ENCODE data around the gene SELPLG. TPM values are rescaled to one million over a fixed set of nuclear protein-coding genes. Genes with fewer than 3 reads are reported as not detected.

The SELPLG gene
- total and polyA plus RNA-seq, 2 experiments from 2014 or later = 0.37 to 1.5 TPM

DNA sequence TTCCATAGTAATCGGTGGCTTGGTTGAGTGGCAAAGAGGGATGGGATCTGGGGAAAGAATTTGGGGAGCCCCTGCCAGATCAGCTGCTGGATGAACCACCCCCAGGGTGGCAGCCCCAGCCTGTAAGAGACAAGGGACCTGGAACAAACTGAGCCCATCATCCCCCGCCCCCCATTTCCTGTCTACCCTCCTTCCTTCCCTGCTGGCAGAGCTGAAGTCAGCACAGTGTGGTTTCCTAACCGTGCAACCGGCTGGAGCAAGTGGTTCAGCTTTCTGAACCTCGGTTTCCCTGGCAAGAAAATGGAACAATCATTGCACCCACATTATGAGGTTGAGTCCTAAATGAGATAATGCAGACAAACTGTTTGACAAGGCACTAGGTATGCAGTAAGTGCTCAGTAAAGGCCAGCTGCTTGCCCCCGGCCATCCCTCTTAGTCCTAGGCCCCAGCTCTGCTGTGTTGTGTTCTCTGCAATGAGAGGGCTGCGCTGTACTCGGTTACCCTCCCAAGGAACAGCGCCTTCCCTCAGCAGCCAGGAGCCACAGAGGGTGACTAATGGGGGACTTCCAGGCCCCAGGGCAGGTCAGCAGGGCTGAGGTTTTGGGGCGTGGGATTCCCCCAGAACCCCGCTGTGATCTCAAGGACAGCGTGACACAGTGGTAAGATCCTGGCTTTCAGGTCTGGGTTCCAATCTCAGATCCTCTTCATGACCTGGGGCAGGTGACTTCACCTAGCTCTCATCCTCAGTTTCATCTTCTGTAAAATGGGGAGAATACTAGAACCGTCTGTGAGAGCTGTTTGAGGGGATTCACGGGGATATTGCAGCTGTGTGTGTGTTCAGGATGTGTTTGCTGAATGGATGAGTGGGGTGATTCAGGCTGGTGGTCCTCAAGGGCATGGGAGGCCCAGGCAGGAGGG lies 16.5 kb downstream of the SELPLG start:
- H3K79me2 ChIP-seq = no peaks in the 10 kb centered on the region
- no peak overlapping the region for H2AFZ ChIP-seq
- DNase-seq (ENCODE audit: low spot score) = no peak
- 88% methylated on average over 14 of the region's 14 CpGs for WGBS (ENCODE audit: low lambda C conversion rate, missing lambda C conversion rate)
- TF ChIP-seq EZH2phosphoT487 (IDR thresholded peaks at IDR 0.05; ENCODE audit: low read depth, severe bottlenecking, unreplicated experiment) (no peak), EZH2 (IDR thresholded peaks at IDR 0.05; ENCODE audit: borderline replicate concordance) (no peak)
- TF ChIP-seq, protein P1, sequence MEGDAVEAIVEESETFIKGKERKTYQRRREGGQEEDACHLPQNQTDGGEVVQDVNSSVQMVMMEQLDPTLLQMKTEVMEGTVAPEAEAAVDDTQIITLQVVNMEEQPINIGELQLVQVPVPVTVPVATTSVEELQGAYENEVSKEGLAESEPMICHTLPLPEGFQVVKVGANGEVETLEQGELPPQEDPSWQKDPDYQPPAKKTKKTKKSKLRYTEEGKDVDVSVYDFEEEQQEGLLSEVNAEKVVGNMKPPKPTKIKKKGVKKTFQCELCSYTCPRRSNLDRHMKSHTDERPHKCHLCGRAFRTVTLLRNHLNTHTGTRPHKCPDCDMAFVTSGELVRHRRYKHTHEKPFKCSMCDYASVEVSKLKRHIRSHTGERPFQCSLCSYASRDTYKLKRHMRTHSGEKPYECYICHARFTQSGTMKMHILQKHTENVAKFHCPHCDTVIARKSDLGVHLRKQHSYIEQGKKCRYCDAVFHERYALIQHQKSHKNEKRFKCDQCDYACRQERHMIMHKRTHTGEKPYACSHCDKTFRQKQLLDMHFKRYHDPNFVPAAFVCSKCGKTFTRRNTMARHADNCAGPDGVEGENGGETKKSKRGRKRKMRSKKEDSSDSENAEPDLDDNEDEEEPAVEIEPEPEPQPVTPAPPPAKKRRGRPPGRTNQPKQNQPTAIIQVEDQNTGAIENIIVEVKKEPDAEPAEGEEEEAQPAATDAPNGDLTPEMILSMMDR (IDR thresholded peaks at IDR 0.05; ENCODE audit: poor library complexity) = no peak
- no peak overlapping the region for H3K4me2 ChIP-seq
- no peaks in the 10 kb centered on the region for H3K9me2 ChIP-seq (replicated peaks; ENCODE audit: insufficient read depth)
- H3K27ac ChIP-seq = no peak overlapping the region
- no peaks in the 10 kb centered on the region for H3K4me1 ChIP-seq (ENCODE audit: insufficient read depth)
- H4K20me1 ChIP-seq (ENCODE audit: insufficient read depth, poor library complexity, severe bottlenecking) = no peaks in the 10 kb centered on the region
- H3K9me3 ChIP-seq (ENCODE audit: low read depth) = no peaks in the 10 kb centered on the region
- no peaks in the 10 kb centered on the region for H3K36me3 ChIP-seq (replicated peaks; ENCODE audit: insufficient read depth, low read depth)
- no peak overlapping the region for H3K4me3 ChIP-seq
- no peaks in the 10 kb centered on the region for H3K27me3 ChIP-seq

DNA sequence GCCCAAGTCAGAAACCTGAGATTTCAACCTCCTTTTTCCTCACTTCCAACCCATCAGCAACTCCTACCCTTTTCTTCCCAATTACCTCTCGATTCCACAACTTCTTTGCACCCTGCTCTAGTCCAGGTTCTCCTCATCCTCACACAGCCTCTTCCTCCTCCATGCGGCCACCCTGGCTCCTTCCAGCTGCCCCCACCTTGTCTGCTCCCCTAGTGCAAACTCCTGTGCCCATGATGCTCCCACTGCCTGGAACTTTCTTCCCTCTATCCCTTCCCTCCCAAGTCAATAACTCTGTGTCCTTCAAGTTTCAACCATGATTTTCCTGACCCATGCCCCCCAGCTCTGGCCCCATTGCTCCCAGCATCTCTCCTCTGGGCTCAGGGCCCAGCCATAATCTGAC lies 17.3 kb downstream of the SELPLG start:
- no peaks in the 10 kb centered on the region for H3K9me3 ChIP-seq (ENCODE audit: low read depth)
- no peak overlapping the region for H2AFZ ChIP-seq
- no peak overlapping the region for H3K27ac ChIP-seq
- no peak overlapping the region for H3K4me3 ChIP-seq
- DNase-seq (ENCODE audit: low spot score) = no peak
- no peaks in the 10 kb centered on the region for H3K9me2 ChIP-seq (replicated peaks; ENCODE audit: insufficient read depth)
- no peaks in the 10 kb centered on the region for H3K4me1 ChIP-seq (ENCODE audit: insufficient read depth)
- no peaks in the 10 kb centered on the region for H3K36me3 ChIP-seq (replicated peaks; ENCODE audit: insufficient read depth, low read depth)
- H4K20me1 ChIP-seq (ENCODE audit: insufficient read depth, poor library complexity, severe bottlenecking) = no peaks in the 10 kb centered on the region
- no peaks in the 10 kb centered on the region for H3K79me2 ChIP-seq
- no peak overlapping the region for H3K4me2 ChIP-seq
- TF ChIP-seq, protein P1 (IDR thresholded peaks at IDR 0.05; ENCODE audit: poor library complexity) = no peak
- TF ChIP-seq EZH2phosphoT487 (IDR thresholded peaks at IDR 0.05; ENCODE audit: low read depth, severe bottlenecking, unreplicated experiment) = no peak
- TF ChIP-seq EZH2 (IDR thresholded peaks at IDR 0.05; ENCODE audit: borderline replicate concordance) = no peak
- WGBS (ENCODE audit: low lambda C conversion rate, missing lambda C conversion rate) = 100% methylated on average over 2 of the region's 2 CpGs
- no peaks in the 10 kb centered on the region for H3K27me3 ChIP-seq

DNA sequence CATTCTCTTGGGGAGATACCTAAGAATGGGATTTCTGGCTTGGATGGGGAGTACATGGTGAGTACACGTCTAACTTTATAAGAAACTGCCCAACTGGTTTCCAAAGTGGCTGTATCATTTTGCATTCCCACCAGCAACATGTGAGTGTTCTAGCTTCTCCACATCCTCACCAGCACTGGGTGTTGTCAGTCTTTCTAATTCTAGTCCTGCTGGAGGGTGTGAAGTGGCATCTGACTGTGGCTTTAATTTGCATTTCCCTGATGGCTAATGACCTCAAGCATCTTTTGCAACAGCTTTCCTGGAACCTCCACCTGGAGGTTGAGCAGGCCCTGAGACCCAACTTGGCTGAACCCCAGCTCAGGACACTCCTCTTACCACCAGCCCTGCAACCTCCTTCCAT lies 17.8 kb downstream of the SELPLG start:
- no peak for DNase-seq (ENCODE audit: low spot score)
- Histone ChIP-seq H3K79me2 (no peaks in the 10 kb centered on the region), H3K9me2 (replicated peaks; ENCODE audit: insufficient read depth) (no peaks in the 10 kb centered on the region), H4K20me1 (ENCODE audit: insufficient read depth, poor library complexity, severe bottlenecking) (no peaks in the 10 kb centered on the region), H3K36me3 (replicated peaks; ENCODE audit: insufficient read depth, low read depth) (no peaks in the 10 kb centered on the region), H2AFZ (no peak overlapping the region), H3K4me1 (ENCODE audit: insufficient read depth) (no peaks in the 10 kb centered on the region), H3K9me3 (ENCODE audit: low read depth) (no peaks in the 10 kb centered on the region), H3K4me2 (no peak overlapping the region), H3K4me3 (no peak overlapping the region), H3K27me3 (no peaks in the 10 kb centered on the region), H3K27ac (no peak overlapping the region)
- 93% methylated on average over 1 of the region's 1 CpG for WGBS (ENCODE audit: low lambda C conversion rate, missing lambda C conversion rate)
- no peak for TF ChIP-seq EZH2phosphoT487 (IDR thresholded peaks at IDR 0.05; ENCODE audit: low read depth, severe bottlenecking, unreplicated experiment)
- no peak for TF ChIP-seq EZH2 (IDR thresholded peaks at IDR 0.05; ENCODE audit: borderline replicate concordance)
- TF ChIP-seq, protein P1 (IDR thresholded peaks at IDR 0.05; ENCODE audit: poor library complexity) = no peak

Data from hepatocyte (in vitro differentiated cells).